Kidney (tissue), 14 donors: ENCODE measurements around the gene DNAJC10. TPM values are rescaled to one million over a fixed set of nuclear protein-coding genes. Genes with fewer than 3 reads are reported as not detected.

ENCODE experiments used
- DNase-seq, 5 donors: peaks; one replicate each; pipeline ENCODE4 v3.0.0-alpha.2; 2013 to 2020
- FAIRE-seq: peaks from 2 replicates; lab custom pipeline; 2012; peaks lifted over from hg19 to GRCh38; lab: Jason Lieb, UNC
- H3K27ac ChIP-seq, 2 donors: one replicate each; pipeline ENCODE4 v1.7.0; 2013; ENCODE audit warnings: low read depth in 2 of 2, low read length in 2 of 2, inconsistent platforms in 1 of 2
- H3K27me3 ChIP-seq: one replicate; pipeline ENCODE4 v1.7.1; 2013; ENCODE audit warnings: low read length, inconsistent platforms; ENCODE audit not compliant: control insufficient read depth, insufficient read depth
- H3K36me3 ChIP-seq, 3 donors: one replicate each; pipeline versions ENCODE4 v1.7.0 to v1.7.1; 2013; ENCODE audit warnings: low read length in 3 of 3, control low read depth in 1 of 3, inconsistent platforms in 1 of 3; ENCODE audit not compliant: insufficient read depth in 3 of 3, control insufficient read depth in 2 of 3
- H3K4me1 ChIP-seq, 3 donors: one replicate each; pipeline versions ENCODE4 v1.7.0 to v1.7.1; 2013; ENCODE audit warnings: low read length in 3 of 3, inconsistent platforms in 1 of 3, low read depth in 1 of 3; ENCODE audit not compliant: control insufficient read depth in 2 of 3, insufficient read depth in 2 of 3
- H3K4me3 ChIP-seq, 3 donors: one replicate each; pipeline versions ENCODE4 v1.7.0 to v1.8.1; 2013; ENCODE audit warnings: low read length in 3 of 3, control low read depth in 1 of 3, inconsistent platforms in 1 of 3
- H3K9ac ChIP-seq, 3 donors: one replicate each; pipeline versions ENCODE4 v1.7.0 to v1.7.1; 2013; ENCODE audit warnings: low read length in 3 of 3, control low read depth in 1 of 3, inconsistent platforms in 1 of 3
- H3K9me3 ChIP-seq, 3 donors: one replicate each; pipeline versions ENCODE4 v1.7.0 to v1.7.1; 2013; ENCODE audit warnings: low read length in 3 of 3, control low read depth in 1 of 3, inconsistent platforms in 1 of 3; ENCODE audit not compliant: control insufficient read depth in 2 of 3, insufficient read depth in 1 of 3
- intact Hi-C: fragments of 100-400 bp; cut with DNase I; formaldehyde crosslinking; loops from one replicate; pipeline ENCODE4 v1.11.1; 2022
- polyA plus RNA-seq: library from polyadenylated mRNA; stranded (reverse); fragments of 350-450 nt; fragmentation: Illumina TruSeq; extraction: RNeasy Lipid Tissue Mini Kit (QIAGEN cat#74804); gene quantifications from one replicate; pipeline ENCODE4 v1.2.3, GENCODE V29; 2014; ENCODE audit warnings: low read depth, low replicate concordance; ENCODE audit not compliant: insufficient read depth
- total RNA-seq: library from RNA; stranded (reverse); fragmentation: NEBNext Ultra II Directional; extraction: Animal tissue kit (Norgen Biotek cat#: 25700); gene quantifications from one replicate; pipeline ENCODE4 v1.2.1, GENCODE V29; 2021
- TF ChIP-seq, protein P1 (sequence below): IDR thresholded peaks from 3 replicates; pipeline ENCODE4 v1.5.1; 2012; ENCODE audit warnings: mild to moderate bottlenecking, moderate library complexity, borderline replicate concordance; ENCODE audit not compliant: insufficient read depth; ENCODE audit errors: extremely low read depth
- donor health status: control.
- donor health status: control.
- donor health status: control.
- donor health status: control.
- donor health status: control.
- donor health status: DM: yes; HTN: yes; CAD: no.
- donor health status: Normal renal cell carcinoma (clear cell type).

Gene DNAJC10
- total and polyA plus RNA-seq, 2 donors from 2014 or later = 30.1 to 127 TPM

DNA sequence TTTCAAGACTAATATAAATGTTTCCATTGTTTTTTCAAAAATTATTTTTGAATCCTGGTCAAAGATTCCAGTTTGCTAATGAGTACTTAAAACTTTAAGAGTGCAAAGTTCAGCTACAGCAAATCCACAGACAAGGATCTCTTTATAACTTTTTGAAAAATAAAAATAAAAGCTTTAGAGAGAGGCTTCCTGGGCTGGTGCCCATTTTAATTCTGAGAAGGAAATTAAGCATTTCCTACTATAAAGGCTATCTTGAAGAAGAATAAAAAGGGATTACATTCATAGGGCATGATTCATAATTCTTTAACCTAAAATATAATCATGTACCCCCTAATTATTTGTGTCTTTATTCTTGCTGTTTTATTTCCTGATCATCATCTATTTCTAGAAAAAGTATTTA lies 38.2 kb downstream of the DNAJC10 start:
- no peaks in the 10 kb centered on the region for H3K4me1 ChIP-seq
- no peaks in the 10 kb centered on the region for H3K9me3 ChIP-seq
- DNase-seq (no peak), FAIRE-seq (no peak)
- no peak overlapping the region for H3K9ac ChIP-seq
- peaks cover 3 to 15% (median 9%) of the 10 kb centered on the region in 3 donors for H3K36me3 ChIP-seq
- intact Hi-C loops = no loop called here
- no peak overlapping the region for H3K4me3 ChIP-seq
- H3K27ac ChIP-seq = no peak overlapping the region
- H3K27me3 ChIP-seq = no peaks in the 10 kb centered on the region
- TF ChIP-seq, protein P1, sequence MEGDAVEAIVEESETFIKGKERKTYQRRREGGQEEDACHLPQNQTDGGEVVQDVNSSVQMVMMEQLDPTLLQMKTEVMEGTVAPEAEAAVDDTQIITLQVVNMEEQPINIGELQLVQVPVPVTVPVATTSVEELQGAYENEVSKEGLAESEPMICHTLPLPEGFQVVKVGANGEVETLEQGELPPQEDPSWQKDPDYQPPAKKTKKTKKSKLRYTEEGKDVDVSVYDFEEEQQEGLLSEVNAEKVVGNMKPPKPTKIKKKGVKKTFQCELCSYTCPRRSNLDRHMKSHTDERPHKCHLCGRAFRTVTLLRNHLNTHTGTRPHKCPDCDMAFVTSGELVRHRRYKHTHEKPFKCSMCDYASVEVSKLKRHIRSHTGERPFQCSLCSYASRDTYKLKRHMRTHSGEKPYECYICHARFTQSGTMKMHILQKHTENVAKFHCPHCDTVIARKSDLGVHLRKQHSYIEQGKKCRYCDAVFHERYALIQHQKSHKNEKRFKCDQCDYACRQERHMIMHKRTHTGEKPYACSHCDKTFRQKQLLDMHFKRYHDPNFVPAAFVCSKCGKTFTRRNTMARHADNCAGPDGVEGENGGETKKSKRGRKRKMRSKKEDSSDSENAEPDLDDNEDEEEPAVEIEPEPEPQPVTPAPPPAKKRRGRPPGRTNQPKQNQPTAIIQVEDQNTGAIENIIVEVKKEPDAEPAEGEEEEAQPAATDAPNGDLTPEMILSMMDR = no peak

DNA sequence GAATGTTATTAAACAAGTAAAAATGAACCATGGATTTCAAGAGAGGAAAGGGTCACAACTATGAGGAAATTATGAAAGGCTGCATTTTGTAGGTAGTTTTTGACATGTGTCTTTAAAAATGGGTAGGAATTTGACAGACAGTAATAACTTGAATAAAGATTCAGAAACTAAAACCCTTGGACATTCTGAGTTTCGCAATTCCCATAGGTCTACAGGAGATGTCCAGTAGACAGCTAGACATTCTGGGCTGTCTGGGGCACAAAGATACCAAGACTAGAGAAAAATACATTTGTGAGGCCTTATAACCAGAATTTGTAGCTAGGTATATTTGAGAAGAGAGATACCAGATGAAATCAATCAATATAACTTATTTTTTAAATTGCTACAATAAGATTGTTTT lies 42.3 kb downstream of the DNAJC10 start:
- H3K4me3 ChIP-seq = no peak overlapping the region
- FAIRE-seq (no peak), DNase-seq (no peak)
- peaks cover 0 to 2% (median 0%) of the 10 kb centered on the region in 3 donors for H3K4me1 ChIP-seq
- TF ChIP-seq, protein P1 = no peak
- H3K9me3 ChIP-seq = no peaks in the 10 kb centered on the region
- no peak overlapping the region for H3K9ac ChIP-seq
- H3K27ac ChIP-seq = no peak overlapping the region
- H3K27me3 ChIP-seq = no peaks in the 10 kb centered on the region
- intact Hi-C loops = no loop called here
- H3K36me3 ChIP-seq = peaks cover 3 to 16% (median 9%) of the 10 kb centered on the region in 3 donors

DNA sequence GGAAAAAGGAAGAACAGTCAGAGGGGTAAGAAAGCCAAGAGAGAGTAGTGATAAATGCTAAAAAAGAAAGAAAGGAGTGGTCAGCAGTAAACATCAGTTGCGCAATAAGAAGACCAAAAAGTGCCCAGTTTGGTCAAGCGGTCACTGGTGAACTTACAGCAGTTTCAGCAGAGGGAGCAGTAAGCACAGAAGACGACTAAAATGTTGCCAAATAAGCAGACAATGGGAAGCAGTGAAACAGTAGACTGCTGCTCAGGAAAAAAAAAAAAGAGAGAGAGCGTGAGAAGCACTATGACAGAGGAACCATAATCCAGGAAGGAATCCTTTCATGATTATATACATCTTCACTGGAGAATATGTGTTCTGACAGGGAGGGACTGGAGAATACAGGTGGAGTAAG lies 45.8 kb downstream of the DNAJC10 start:
- intact Hi-C loops = no loop called here
- DNase-seq = peak in 1 of 5 donors; percentile 16
- no peaks in the 10 kb centered on the region for H3K27me3 ChIP-seq
- H3K36me3 ChIP-seq = peaks cover 3 to 21% (median 16%) of the 10 kb centered on the region in 3 donors
- H3K4me3 ChIP-seq = no peak overlapping the region
- no peak for FAIRE-seq
- H3K27ac ChIP-seq = no peak overlapping the region
- H3K4me1 ChIP-seq = peaks cover 0 to 2% (median 0%) of the 10 kb centered on the region in 3 donors
- H3K9me3 ChIP-seq = no peaks in the 10 kb centered on the region
- TF ChIP-seq, protein P1 = peak; percentile 14
- no peak overlapping the region for H3K9ac ChIP-seq
